ENCODE data around the gene PEX11B.

GRCh38 chr1:145956361-145956760 is 37.8 kb upstream of the PEX11B start:
- no peak for TF ChIP-seq CTCF (IDR thresholded peaks at IDR 0.05)
- no peak for TF ChIP-seq POLR2A (IDR thresholded peaks at IDR 0.05)
- TF ChIP-seq POLR2AphosphoS5 (IDR thresholded peaks at IDR 0.05) = no peak
